ENCODE data around the gene ZBTB20. TPM values are rescaled to one million over a fixed set of nuclear protein-coding genes. Genes with fewer than 3 reads are reported as not detected.

The ZBTB20 gene
- total RNA-seq, 3 donors from 2014 or later (not counting 1 experiment from before 2014, with no cell fraction given), result 52.7 to 58.3 (median 55.9) TPM

GRCh38 chr3:114400371-114400770 is 746.7 kb downstream of the ZBTB20 start:
- H3K27ac ChIP-seq (ENCODE audit: low read length), result no peak overlapping the region
- H3K9me3 ChIP-seq (ENCODE audit: control insufficient read depth, insufficient read depth, low read length), result no peaks in the 10 kb centered on the region
- no peak for ATAC-seq
- no peaks in the 10 kb centered on the region for H3K4me1 ChIP-seq (ENCODE audit: control insufficient read depth, insufficient read depth, low read length)
- H3K27me3 Mint-ChIP-seq (ENCODE audit: low read depth in 2 of 2), result no peaks in the 10 kb centered on the region
- no peak overlapping the region for H3K4me3 ChIP-seq (ENCODE audit: low read length)
- H3K4me1 Mint-ChIP-seq, result peaks cover 0 to 7% of the 10 kb centered on the region in 2 donors
- TF ChIP-seq, protein P1, sequence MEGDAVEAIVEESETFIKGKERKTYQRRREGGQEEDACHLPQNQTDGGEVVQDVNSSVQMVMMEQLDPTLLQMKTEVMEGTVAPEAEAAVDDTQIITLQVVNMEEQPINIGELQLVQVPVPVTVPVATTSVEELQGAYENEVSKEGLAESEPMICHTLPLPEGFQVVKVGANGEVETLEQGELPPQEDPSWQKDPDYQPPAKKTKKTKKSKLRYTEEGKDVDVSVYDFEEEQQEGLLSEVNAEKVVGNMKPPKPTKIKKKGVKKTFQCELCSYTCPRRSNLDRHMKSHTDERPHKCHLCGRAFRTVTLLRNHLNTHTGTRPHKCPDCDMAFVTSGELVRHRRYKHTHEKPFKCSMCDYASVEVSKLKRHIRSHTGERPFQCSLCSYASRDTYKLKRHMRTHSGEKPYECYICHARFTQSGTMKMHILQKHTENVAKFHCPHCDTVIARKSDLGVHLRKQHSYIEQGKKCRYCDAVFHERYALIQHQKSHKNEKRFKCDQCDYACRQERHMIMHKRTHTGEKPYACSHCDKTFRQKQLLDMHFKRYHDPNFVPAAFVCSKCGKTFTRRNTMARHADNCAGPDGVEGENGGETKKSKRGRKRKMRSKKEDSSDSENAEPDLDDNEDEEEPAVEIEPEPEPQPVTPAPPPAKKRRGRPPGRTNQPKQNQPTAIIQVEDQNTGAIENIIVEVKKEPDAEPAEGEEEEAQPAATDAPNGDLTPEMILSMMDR (IDR thresholded peaks at IDR 0.05), result no peak
- H3K4me3 Mint-ChIP-seq, result no peak overlapping the region
- no peaks in the 10 kb centered on the region for H3K27me3 ChIP-seq (ENCODE audit: control insufficient read depth, insufficient read depth, low read length)
- no peak overlapping the region for H3K27ac Mint-ChIP-seq
- H3K36me3 Mint-ChIP-seq, result no peaks in the 10 kb centered on the region
- DNase-seq, result no peak
- 100% methylated on average over 4 of the region's 4 CpGs for WGBS (ENCODE audit: insufficient coverage)
- no peaks in the 10 kb centered on the region for H3K9me3 Mint-ChIP-seq
- intact Hi-C loops (cut with micrococcal nuclease), result no loop called here
- H3K36me3 ChIP-seq (ENCODE audit: control insufficient read depth, insufficient read depth, low read length), result no peaks in the 10 kb centered on the region

DNA sequence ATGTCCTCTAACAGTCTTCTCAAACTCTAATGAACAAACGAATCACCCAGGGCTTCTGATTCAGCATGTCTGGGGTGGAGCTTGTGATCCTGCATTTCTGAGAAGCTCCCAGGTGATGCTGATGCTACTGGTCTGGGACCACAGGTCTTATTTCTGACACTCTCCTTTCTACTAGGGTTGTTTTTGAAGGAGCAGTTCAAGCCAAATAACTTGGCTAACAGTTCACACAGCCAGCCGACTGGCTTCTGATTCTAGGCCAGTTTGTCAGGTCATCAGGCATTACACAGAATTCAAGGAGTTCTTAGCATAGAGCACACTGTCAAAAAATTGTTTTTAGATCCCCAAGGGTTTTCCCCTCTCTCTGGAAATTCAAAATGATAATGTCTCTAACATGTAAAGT is 752.5 kb downstream of the ZBTB20 start:
- Histone ChIP-seq H3K4me3 (ENCODE audit: low read length) (no peak overlapping the region), H3K9me3 (ENCODE audit: control insufficient read depth, insufficient read depth, low read length) (no peaks in the 10 kb centered on the region), H3K4me1 (ENCODE audit: control insufficient read depth, insufficient read depth, low read length) (peaks cover 4% of the 10 kb centered on the region), H3K36me3 (ENCODE audit: control insufficient read depth, insufficient read depth, low read length) (no peaks in the 10 kb centered on the region), H3K27ac (ENCODE audit: low read length) (no peak overlapping the region), H3K27me3 (ENCODE audit: control insufficient read depth, insufficient read depth, low read length) (no peaks in the 10 kb centered on the region)
- WGBS (ENCODE audit: insufficient coverage), result 96% methylated on average over 2 of the region's 2 CpGs
- intact Hi-C loops (cut with micrococcal nuclease), result no loop called here
- Mint-ChIP-seq H3K27me3 (ENCODE audit: low read depth in 2 of 2) (no peaks in the 10 kb centered on the region), H3K27ac (no peak overlapping the region), H3K36me3 (no peaks in the 10 kb centered on the region), H3K4me3 (no peak overlapping the region), H3K9me3 (peaks cover 2 to 4% of the 10 kb centered on the region in 2 donors), H3K4me1 (peaks cover 28 to 30% of the 10 kb centered on the region in 2 donors)
- ATAC-seq (no peak), DNase-seq (no peak)
- TF ChIP-seq, protein P1 (IDR thresholded peaks at IDR 0.05), result no peak

DNA sequence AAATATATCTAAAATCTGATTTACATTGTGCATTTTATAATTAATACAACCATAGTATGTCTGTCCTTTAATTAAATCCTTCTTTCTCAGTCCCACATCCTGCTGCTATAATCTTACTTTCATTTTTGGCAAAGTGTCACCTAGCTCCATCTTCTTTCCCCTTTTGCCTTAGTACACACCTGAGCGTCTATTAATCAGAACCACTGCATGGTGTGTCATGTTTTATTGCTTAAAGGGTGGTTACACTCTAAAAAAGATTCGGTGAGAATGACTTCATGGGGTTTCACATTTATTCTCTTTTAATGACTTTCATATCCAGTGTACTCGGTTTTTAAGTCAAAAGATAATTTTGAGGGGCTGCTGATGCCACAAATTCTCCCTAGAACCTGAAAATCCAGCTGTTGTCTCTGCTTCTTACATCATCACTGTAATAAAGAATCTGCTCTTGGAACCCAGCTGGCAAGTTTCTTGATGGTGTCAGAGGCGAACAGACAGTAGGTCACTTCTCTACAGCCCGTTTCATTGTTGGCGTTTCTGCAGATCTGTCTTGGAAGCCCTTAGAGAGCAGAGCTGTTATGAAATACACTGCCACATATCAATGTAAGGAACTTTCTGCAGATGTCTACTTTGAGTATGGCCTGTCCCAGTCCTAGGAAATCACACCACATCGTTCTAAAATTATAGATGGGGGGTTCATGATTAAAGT is 753.6 kb downstream of the ZBTB20 start:
- intact Hi-C loops (cut with micrococcal nuclease), result no loop called here

More for the DNA sequence above, 753.6 kb downstream of the ZBTB20 start:
- ATAC-seq, result no peak
- WGBS (ENCODE audit: insufficient coverage), result 82% methylated on average over 7 of the region's 7 CpGs
- Histone ChIP-seq H3K9me3 (ENCODE audit: control insufficient read depth, insufficient read depth, low read length) (no peaks in the 10 kb centered on the region), H3K27me3 (ENCODE audit: control insufficient read depth, insufficient read depth, low read length) (no peaks in the 10 kb centered on the region), H3K27ac (ENCODE audit: low read length) (no peak overlapping the region), H3K36me3 (ENCODE audit: control insufficient read depth, insufficient read depth, low read length) (no peaks in the 10 kb centered on the region), H3K4me3 (ENCODE audit: low read length) (no peak overlapping the region), H3K4me1 (ENCODE audit: control insufficient read depth, insufficient read depth, low read length) (peaks cover 14% of the 10 kb centered on the region)
- Mint-ChIP-seq H3K27ac (peak overlapping the region in 1 of 2 donors; percentile 26), H3K4me1 (peaks cover 37 to 38% of the 10 kb centered on the region in 2 donors), H3K27me3 (ENCODE audit: low read depth in 2 of 2) (no peaks in the 10 kb centered on the region), H3K9me3 (peaks cover 2 to 4% of the 10 kb centered on the region in 2 donors), H3K36me3 (no peaks in the 10 kb centered on the region), H3K4me3 (no peak overlapping the region)
- TF ChIP-seq, protein P1 (IDR thresholded peaks at IDR 0.05), result no peak
- no peak for DNase-seq
